B cell (primary cell): ENCODE data around the gene RHOD. TPM values are rescaled to one million over a fixed set of nuclear protein-coding genes. Genes with fewer than 3 reads are reported as not detected.
A peak's percentile ranks its signal among the peaks of the same experiment; 100 is the strongest.

Experiments
- ATAC-seq: fragments of 200-7000 bp; cut with Tn5 transposase; one replicate; pipeline ENCODE4 v1.10.0; 2021; ENCODE audit warnings: low read depth, mild to moderate bottlenecking, moderate number of reproducible peaks, moderate library complexity
- CTCF ChIA-PET: fragments of 350-600 bp; sonication (Branson Sonifier 250); formaldehyde crosslinking; loops from one replicate; lab custom pipeline; 2021; ENCODE audit warnings: antibody characterized with exemption, inconsistent platforms; lab: Charles Lee
- POLR2A ChIA-PET: fragments of 350-600 bp; sonication (Branson Sonifier 250); formaldehyde crosslinking; loops from one replicate; lab custom pipeline; 2021; ENCODE audit warnings: antibody characterized with exemption; lab: Charles Lee
- DNase-seq: peaks from one replicate; pipeline ENCODE4 v3.0.0; 2013
- H2AFZ ChIP-seq: 2 replicates; pipeline ENCODE4 v1.6.1; 2012; ENCODE audit warnings: mild to moderate bottlenecking, low read depth, low read length; ENCODE audit not compliant: insufficient read depth, poor library complexity, severe bottlenecking
- H3K27ac ChIP-seq, 2 donors: 1 replicate in 1 of 2; 2 replicates in 1 of 2; pipeline ENCODE4 v1.5.1; 2012 to 2013; ENCODE audit warnings: low read length in 2 of 2, mild to moderate bottlenecking in 2 of 2, moderate library complexity in 1 of 2
- H3K27me3 ChIP-seq, 4 experiments: fragments of 200-600 bp in 1 of 4; sonication (generic) in 1 of 4; replicated peaks in 1 of 4; 1 replicate in 2 of 4; 2 replicates in 2 of 4; pipeline versions ENCODE4 v1.6.1 to v1.7.0; 2013 to 2016; ENCODE audit warnings: low read length in 3 of 4, mild to moderate bottlenecking in 2 of 4, mixed read lengths in 1 of 4, moderate library complexity in 1 of 4; ENCODE audit not compliant: insufficient read depth in 4 of 4, control insufficient read depth in 3 of 4; ENCODE audit errors: control extremely low read depth in 1 of 4
- H3K36me3 ChIP-seq, 2 experiments: replicated peaks in 1 of 2; 1 replicate in 1 of 2; 2 replicates in 1 of 2; pipeline versions ENCODE4 v1.6.1 to v1.7.1; 2013; ENCODE audit warnings: low read length in 1 of 2; ENCODE audit not compliant: insufficient read depth in 2 of 2, control insufficient read depth in 1 of 2; ENCODE audit errors: control extremely low read depth in 1 of 2, extremely low read depth in 1 of 2
- H3K4me1 ChIP-seq, 2 donors: fragments of 200-600 bp in 1 of 2; sonication (generic) in 1 of 2; 1 replicate in 1 of 2; 2 replicates in 1 of 2; pipeline versions ENCODE4 v1.5.1 to v1.6.1; 2013 to 2017; ENCODE audit warnings: low read length in 2 of 2; ENCODE audit not compliant: control insufficient read depth in 2 of 2, insufficient read depth in 2 of 2
- H3K4me2 ChIP-seq: replicated peaks from 2 replicates; pipeline ENCODE3; 2012; ENCODE audit warnings: mild to moderate bottlenecking, low read depth, low read length; ENCODE audit not compliant: poor library complexity, severe bottlenecking
- H3K4me3 ChIP-seq, 5 experiments: fragments of 200-600 bp in 1 of 5; sonication (generic) in 1 of 5; 1 replicate in 3 of 5; 2 replicates in 2 of 5; pipeline versions ENCODE4 v1.5.1 to v1.7.0; 2011 to 2016; ENCODE audit warnings: low read length in 4 of 5, mild to moderate bottlenecking in 4 of 5, low read depth in 2 of 5, control low read depth in 1 of 5, moderate library complexity in 1 of 5; ENCODE audit not compliant: insufficient read depth in 1 of 5; ENCODE audit errors: control extremely low read depth in 1 of 5, extremely low read depth in 1 of 5
- H3K79me2 ChIP-seq: fragments of 200-600 bp; sonication (generic); one replicate; pipeline ENCODE4 v1.6.0; 2016; ENCODE audit warnings: low read length; ENCODE audit not compliant: control insufficient read depth, insufficient read depth
- H3K9ac ChIP-seq: fragments of 200-600 bp; sonication (generic); 2 replicates; pipeline ENCODE4 v1.6.1; 2017; ENCODE audit warnings: mild to moderate bottlenecking, low read length, moderate library complexity
- H3K9me3 ChIP-seq, 3 donors: one replicate each; pipeline versions ENCODE4 v1.6.1 to v1.7.1; 2013; ENCODE audit warnings: low read length in 2 of 3; ENCODE audit not compliant: control insufficient read depth in 2 of 3, insufficient read depth in 1 of 3; ENCODE audit errors: control extremely low read depth in 1 of 3
- H4K20me1 ChIP-seq: 2 replicates; pipeline ENCODE4 v1.6.0; 2012; ENCODE audit warnings: mild to moderate bottlenecking, low read length; ENCODE audit not compliant: insufficient read depth, control insufficient read depth, poor library complexity, severe bottlenecking
- H3K27ac Mint-ChIP-seq: one replicate; pipeline ENCODE4 v1.8.0; 2021; ENCODE audit warnings: mixed read lengths
- H3K27me3 Mint-ChIP-seq: one replicate; pipeline ENCODE4 v1.8.0; 2021; ENCODE audit warnings: mixed read lengths
- H3K4me1 Mint-ChIP-seq: one replicate; pipeline ENCODE4 v1.8.0; 2021; ENCODE audit warnings: mixed read lengths
- H3K4me3 Mint-ChIP-seq: one replicate; pipeline ENCODE4 v1.8.0; 2021; ENCODE audit warnings: mixed read lengths
- H3K9me3 Mint-ChIP-seq: one replicate; pipeline ENCODE4 v1.8.0; 2022; ENCODE audit warnings: mixed read lengths; ENCODE audit not compliant: insufficient read depth
- EZH2 ChIP-seq: IDR thresholded peaks from 2 replicates; pipeline ENCODE4 v1.6.1; 2012; ENCODE audit warnings: borderline replicate concordance, low read depth, mild to moderate bottlenecking, moderate library complexity, low read length; ENCODE audit not compliant: insufficient read depth, poor library complexity, severe bottlenecking
- WGBS: methylation state at CpG from one replicate; pipeline ENCODE4 v1.1.5; 2013; ENCODE audit warnings: missing lambda C conversion rate; ENCODE audit not compliant: insufficient coverage; 5-methylcytosine and 5-hydroxymethylcytosine counted together
- intact Hi-C: fragments of 100-400 bp; cut with micrococcal nuclease; formaldehyde crosslinking; loops from one replicate; pipeline ENCODE4 v1.10.0; 2022
- polyA minus RNA-seq: library from RNA; depleted of rRNA, polyadenylated mRNA; stranded (reverse); fragments of >200 nt; gene quantifications from 2 replicates; pipeline ENCODE4 v1.2.3, GENCODE V29; 2012
- polyA plus RNA-seq: library from polyadenylated mRNA; depleted of rRNA; stranded (reverse); fragments of >200 nt; gene quantifications from 2 replicates; pipeline ENCODE4 v1.2.3, GENCODE V29; 2012
- total RNA-seq, 2 donors: library from RNA; stranded (reverse); fragments of 120-200 nt in 1 of 2; gene quantifications; 1 replicate in 1 of 2; 2 replicates in 1 of 2; pipeline versions ENCODE4 v1.2.3 to v1.2.4, GENCODE V29; 2013 to 2022
- TF ChIP-seq, protein P1 (sequence below): fragments of 200-600 bp; IDR thresholded peaks from one replicate; pipeline ENCODE4 v1.8.0; 2022; ENCODE audit warnings: antibody characterized with exemption, mild to moderate bottlenecking

Gene RHOD, protein sequence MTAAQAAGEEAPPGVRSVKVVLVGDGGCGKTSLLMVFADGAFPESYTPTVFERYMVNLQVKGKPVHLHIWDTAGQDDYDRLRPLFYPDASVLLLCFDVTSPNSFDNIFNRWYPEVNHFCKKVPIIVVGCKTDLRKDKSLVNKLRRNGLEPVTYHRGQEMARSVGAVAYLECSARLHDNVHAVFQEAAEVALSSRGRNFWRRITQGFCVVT
- total RNA-seq (0.42 TPM in 1 of 2 replicates, not detected in the other), polyA plus RNA-seq (0.33 and 0.48 TPM in 2 replicates), polyA minus RNA-seq (0.34 and 0.36 TPM in 2 replicates)
- 0.58 TPM for total RNA-seq (2013)

DNA sequence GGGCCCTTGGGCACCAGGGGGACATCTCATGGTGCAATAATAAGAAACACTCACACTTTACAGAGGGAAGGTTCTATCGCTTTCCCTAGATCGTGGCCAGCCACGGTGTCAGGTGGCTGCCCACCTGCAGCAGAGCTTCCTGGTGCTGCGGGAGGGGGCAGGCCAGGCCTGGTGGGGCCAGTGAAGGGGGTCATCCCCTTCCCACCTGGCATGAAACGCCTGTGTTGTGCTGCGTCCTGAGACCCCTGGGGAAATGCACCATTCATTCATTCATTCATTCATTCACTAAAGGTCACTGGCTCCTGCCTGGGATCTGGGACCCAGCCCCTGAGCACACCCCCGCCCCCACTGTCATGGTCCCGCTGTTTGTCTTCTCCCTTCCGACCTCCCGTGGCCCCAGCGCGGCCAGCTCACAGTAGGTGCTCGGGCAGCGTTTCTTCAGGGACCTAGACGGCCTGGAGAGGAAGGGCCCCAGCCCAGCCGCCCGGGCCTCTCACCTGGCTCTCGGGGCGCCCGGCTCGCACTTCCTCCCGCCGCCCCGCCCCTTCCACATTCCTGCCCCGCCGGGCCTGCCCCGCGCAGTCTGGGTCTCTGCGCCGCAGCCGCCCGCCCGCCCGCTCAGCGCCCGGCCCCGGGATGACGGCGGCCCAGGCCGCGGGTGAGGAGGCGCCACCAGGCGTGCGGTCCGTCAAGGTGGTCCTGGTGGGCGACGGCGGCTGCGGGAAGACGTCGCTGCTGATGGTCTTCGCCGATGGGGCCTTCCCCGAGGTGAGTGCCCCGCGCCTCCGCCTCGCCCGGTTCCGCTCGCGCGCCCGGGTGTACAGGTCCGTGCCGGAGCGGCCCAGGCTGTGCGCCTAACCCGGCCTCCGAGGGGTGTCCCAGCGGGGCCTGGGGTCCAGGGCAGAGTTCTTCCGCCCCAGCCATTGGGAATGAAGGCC, at the start of gene RHOD:
RHOD (plus strand) TSS at position 581 of the 938 bp plus-strand sequence; CDS start at position 637, 56 bp downstream.
- peak within 1 kb of the TSS in 4 of 5 experiments; percentile 33 to 61 (median 43) for H3K4me3 ChIP-seq
- H3K4me1 Mint-ChIP-seq = peaks cover 13% of the 10 kb centered on the region
- H3K4me3 Mint-ChIP-seq = peak within 1 kb of the TSS; percentile 82
- no peak within 1 kb of the TSS for H3K27ac ChIP-seq
- no peaks in the 10 kb centered on the region for H3K9me3 Mint-ChIP-seq
- peak within 1 kb of the TSS; percentile 81 for H2AFZ ChIP-seq
- 7% methylated on average over 69 of the region's 72 CpGs for WGBS
- TF ChIP-seq EZH2 = no peak
- TF ChIP-seq, protein P1, sequence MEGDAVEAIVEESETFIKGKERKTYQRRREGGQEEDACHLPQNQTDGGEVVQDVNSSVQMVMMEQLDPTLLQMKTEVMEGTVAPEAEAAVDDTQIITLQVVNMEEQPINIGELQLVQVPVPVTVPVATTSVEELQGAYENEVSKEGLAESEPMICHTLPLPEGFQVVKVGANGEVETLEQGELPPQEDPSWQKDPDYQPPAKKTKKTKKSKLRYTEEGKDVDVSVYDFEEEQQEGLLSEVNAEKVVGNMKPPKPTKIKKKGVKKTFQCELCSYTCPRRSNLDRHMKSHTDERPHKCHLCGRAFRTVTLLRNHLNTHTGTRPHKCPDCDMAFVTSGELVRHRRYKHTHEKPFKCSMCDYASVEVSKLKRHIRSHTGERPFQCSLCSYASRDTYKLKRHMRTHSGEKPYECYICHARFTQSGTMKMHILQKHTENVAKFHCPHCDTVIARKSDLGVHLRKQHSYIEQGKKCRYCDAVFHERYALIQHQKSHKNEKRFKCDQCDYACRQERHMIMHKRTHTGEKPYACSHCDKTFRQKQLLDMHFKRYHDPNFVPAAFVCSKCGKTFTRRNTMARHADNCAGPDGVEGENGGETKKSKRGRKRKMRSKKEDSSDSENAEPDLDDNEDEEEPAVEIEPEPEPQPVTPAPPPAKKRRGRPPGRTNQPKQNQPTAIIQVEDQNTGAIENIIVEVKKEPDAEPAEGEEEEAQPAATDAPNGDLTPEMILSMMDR = no peak
- H3K9me3 ChIP-seq = peaks cover 0 to 4% (median 0%) of the 10 kb centered on the region in 3 donors
- no peaks in the 10 kb centered on the region for H3K79me2 ChIP-seq
- H3K36me3 ChIP-seq = no peaks in the 10 kb centered on the region
- peaks cover 9% of the 10 kb centered on the region in 2 donors for H3K4me1 ChIP-seq
- ChIA-PET CTCF (interaction anchor here (1.2 to 1.4 kb wide), 2 partner anchors 16 to 26 kb away, joined by 3 to 4 read pairs; no protein-coding TSS in a partner anchor), POLR2A (interaction anchor here (0.5 kb wide), 1 partner anchor 38 kb away, joined by 6 read pairs; no protein-coding TSS in a partner anchor)
- H3K27ac Mint-ChIP-seq = no peak within 1 kb of the TSS
- peak; percentile 76 for ATAC-seq
- no peaks in the 10 kb centered on the region for H4K20me1 ChIP-seq
- peaks cover 22% of the 10 kb centered on the region for H3K27me3 Mint-ChIP-seq
- peaks cover 0 to 26% (median 12%) of the 10 kb centered on the region in 4 experiments for H3K27me3 ChIP-seq
- intact Hi-C loops = no loop called here
- peak within 1 kb of the TSS; percentile 64 for H3K9ac ChIP-seq
- peak; percentile 67 for DNase-seq
- peak within 1 kb of the TSS; percentile 88 for H3K4me2 ChIP-seq
